ENCODE measurements around the gene DPH5.

DNA sequence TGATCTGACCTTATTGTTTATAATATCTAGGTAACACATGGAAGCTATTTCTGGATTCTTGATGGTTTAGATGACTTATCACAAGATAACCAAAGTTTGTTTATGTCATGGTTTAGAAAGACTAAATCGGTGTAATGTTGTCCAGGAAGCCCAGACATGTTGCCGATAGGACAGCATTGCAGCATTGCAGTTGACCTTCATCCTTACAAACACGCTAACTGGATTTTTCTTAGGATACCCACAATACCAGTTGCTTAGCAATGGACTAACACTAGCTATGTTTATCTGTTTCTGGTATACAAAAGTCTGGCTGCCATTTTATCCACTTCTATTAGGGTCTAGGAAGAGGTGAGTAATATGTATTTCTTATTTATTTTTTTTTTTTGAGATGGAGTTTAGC is 11.7 kb upstream of the DPH5 start:
- TF ChIP-seq TAF1 (IDR thresholded peaks at IDR 0.05; ENCODE audit: low read depth), result no peak
- TF ChIP-seq, protein P1, sequence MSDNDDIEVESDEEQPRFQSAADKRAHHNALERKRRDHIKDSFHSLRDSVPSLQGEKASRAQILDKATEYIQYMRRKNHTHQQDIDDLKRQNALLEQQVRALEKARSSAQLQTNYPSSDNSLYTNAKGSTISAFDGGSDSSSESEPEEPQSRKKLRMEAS (IDR thresholded peaks at IDR 0.05), result no peak
- TF ChIP-seq CREB1 (IDR thresholded peaks at IDR 0.05; ENCODE audit: low read depth), result no peak
- no peak for TF ChIP-seq EP300 (IDR thresholded peaks at IDR 0.05; ENCODE audit: borderline replicate concordance)
- TF ChIP-seq CEBPB (IDR thresholded peaks at IDR 0.05), result no peak
- no peak for TF ChIP-seq RAD21 (IDR thresholded peaks at IDR 0.05; ENCODE audit: low read depth)
- no peak for TF ChIP-seq YY1 (IDR thresholded peaks at IDR 0.05; ENCODE audit: low read depth)
- TF ChIP-seq REST (IDR thresholded peaks at IDR 0.05; ENCODE audit: low read depth), result no peak

Data from Ishikawa (cell line).